Osteoblast (primary cell): ENCODE results near the gene TTPAL. TPM values are rescaled to one million over a fixed set of nuclear protein-coding genes. Genes with fewer than 3 reads are reported as not detected.

Experiments
- DNase-seq: peaks from one replicate; pipeline ENCODE4 v3.0.0; 2011; ENCODE audit warnings: low spot score, mixed read lengths; ENCODE audit not compliant: insufficient read length; ENCODE audit errors: missing footprints
- H2AFZ ChIP-seq: 2 replicates; pipeline ENCODE4 v1.6.0; 2011; ENCODE audit warnings: mild to moderate bottlenecking, low read length
- H3K27ac ChIP-seq: 2 replicates; pipeline ENCODE4 v1.5.1; 2011; ENCODE audit warnings: mild to moderate bottlenecking, low read depth, low read length, moderate library complexity
- H3K27me3 ChIP-seq: 2 replicates; pipeline ENCODE4 v1.6.0; 2012; ENCODE audit warnings: mild to moderate bottlenecking, control low read depth, inconsistent platforms, low read length, moderate library complexity; ENCODE audit not compliant: insufficient read depth
- H3K36me3 ChIP-seq: 2 replicates; pipeline ENCODE4 v1.5.1; 2011; ENCODE audit warnings: mild to moderate bottlenecking, low read length, control low read depth, moderate library complexity; ENCODE audit not compliant: insufficient read depth
- H3K4me1 ChIP-seq: 2 replicates; pipeline ENCODE4 v1.5.1; 2011; ENCODE audit warnings: mild to moderate bottlenecking, low read length, control low read depth, moderate library complexity; ENCODE audit not compliant: insufficient read depth
- H3K4me2 ChIP-seq: 2 replicates; pipeline ENCODE4 v1.6.0; 2011; ENCODE audit warnings: mild to moderate bottlenecking, low read length; ENCODE audit not compliant: insufficient read depth
- H3K4me3 ChIP-seq: fragments of 200-600 bp; sonication (generic); 3 replicates; pipeline ENCODE4 v1.5.1; 2012; ENCODE audit warnings: mild to moderate bottlenecking, low read length, inconsistent platforms; ENCODE audit not compliant: insufficient read depth
- H3K79me2 ChIP-seq: 2 replicates; pipeline ENCODE4 v1.6.0; 2012; ENCODE audit warnings: mild to moderate bottlenecking, low read length, control low read depth, inconsistent platforms; ENCODE audit not compliant: insufficient read depth
- H3K9me3 ChIP-seq: 2 replicates; pipeline ENCODE4 v1.5.1; 2011; ENCODE audit warnings: low read depth, low read length, control low read depth
- H4K20me1 ChIP-seq: 2 replicates; pipeline ENCODE4 v1.6.0; 2012; ENCODE audit warnings: mild to moderate bottlenecking, low read length, control low read depth; ENCODE audit not compliant: insufficient read depth
- total RNA-seq: library from RNA; depleted of rRNA; stranded (reverse); fragments of >200 nt; gene quantifications from 2 replicates; pipeline ENCODE4 v1.2.3, GENCODE V29; 2012
- TF ChIP-seq, protein P1 (sequence below): IDR thresholded peaks from 2 replicates; pipeline ENCODE4 v1.5.1; 2011; ENCODE audit warnings: mild to moderate bottlenecking, low read depth, low read length, moderate library complexity; ENCODE audit errors: extremely low read depth

TTPAL gene
- total RNA-seq, 1 donor, result 12.7 TPM

DNA sequence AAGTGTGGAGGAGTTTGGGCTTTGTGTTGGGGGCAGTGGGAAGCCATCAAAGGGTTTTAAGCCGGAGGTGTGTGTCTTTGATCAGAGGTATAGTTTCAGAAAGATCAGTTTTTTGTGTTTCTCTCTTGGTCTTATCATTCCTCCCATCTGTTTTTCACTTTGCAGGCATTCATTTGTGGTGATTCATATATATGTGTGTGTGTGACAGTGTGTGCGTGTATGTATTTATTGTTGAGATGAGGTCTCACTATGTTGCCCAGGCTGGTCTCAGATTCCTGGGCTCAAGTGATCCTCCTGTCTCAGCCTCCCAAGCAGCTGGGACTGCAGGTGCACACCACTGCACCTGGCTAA is 57.3 kb downstream of the TTPAL start:
- H3K79me2 ChIP-seq, result peaks cover 27% of the 10 kb centered on the region
- H2AFZ ChIP-seq, result peak overlapping the region; percentile 97
- no peaks in the 10 kb centered on the region for H3K9me3 ChIP-seq
- DNase-seq, result peak; percentile 58
- no peaks in the 10 kb centered on the region for H4K20me1 ChIP-seq
- peak overlapping the region; percentile 89 for H3K4me2 ChIP-seq
- H3K4me3 ChIP-seq, result peak overlapping the region; percentile 87
- peak overlapping the region; percentile 47 for H3K27ac ChIP-seq
- H3K4me1 ChIP-seq, result peaks cover 15% of the 10 kb centered on the region
- TF ChIP-seq, protein P1, sequence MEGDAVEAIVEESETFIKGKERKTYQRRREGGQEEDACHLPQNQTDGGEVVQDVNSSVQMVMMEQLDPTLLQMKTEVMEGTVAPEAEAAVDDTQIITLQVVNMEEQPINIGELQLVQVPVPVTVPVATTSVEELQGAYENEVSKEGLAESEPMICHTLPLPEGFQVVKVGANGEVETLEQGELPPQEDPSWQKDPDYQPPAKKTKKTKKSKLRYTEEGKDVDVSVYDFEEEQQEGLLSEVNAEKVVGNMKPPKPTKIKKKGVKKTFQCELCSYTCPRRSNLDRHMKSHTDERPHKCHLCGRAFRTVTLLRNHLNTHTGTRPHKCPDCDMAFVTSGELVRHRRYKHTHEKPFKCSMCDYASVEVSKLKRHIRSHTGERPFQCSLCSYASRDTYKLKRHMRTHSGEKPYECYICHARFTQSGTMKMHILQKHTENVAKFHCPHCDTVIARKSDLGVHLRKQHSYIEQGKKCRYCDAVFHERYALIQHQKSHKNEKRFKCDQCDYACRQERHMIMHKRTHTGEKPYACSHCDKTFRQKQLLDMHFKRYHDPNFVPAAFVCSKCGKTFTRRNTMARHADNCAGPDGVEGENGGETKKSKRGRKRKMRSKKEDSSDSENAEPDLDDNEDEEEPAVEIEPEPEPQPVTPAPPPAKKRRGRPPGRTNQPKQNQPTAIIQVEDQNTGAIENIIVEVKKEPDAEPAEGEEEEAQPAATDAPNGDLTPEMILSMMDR, result no peak
- no peaks in the 10 kb centered on the region for H3K27me3 ChIP-seq
- no peaks in the 10 kb centered on the region for H3K36me3 ChIP-seq

DNA sequence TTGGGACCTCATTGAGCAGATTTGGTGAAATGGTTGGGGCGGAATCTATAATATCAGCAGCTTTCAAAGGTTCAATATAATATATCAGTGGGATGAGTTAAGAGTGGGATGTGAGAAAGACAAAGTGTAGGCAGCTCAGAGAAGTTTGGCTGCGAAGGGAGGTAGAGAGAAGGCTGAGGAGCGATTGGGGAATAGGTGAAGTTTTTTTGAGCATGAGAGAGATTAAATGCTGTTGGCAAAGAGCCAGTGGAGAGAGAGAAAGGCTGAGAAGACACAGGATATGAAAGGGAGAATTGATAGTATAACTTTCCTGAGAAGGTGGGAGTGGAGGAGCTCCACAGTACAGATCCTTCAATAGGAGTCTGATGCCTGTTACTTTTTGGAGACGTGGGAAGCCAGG is 58.3 kb downstream of the TTPAL start:
- H3K27ac ChIP-seq, result no peak overlapping the region
- H3K79me2 ChIP-seq, result peaks cover 27% of the 10 kb centered on the region
- no peaks in the 10 kb centered on the region for H4K20me1 ChIP-seq
- no peaks in the 10 kb centered on the region for H3K36me3 ChIP-seq
- no peaks in the 10 kb centered on the region for H3K27me3 ChIP-seq
- TF ChIP-seq, protein P1, result no peak
- peaks cover 15% of the 10 kb centered on the region for H3K4me1 ChIP-seq
- no peak for DNase-seq
- H3K4me3 ChIP-seq, result no peak overlapping the region
- no peak overlapping the region for H3K4me2 ChIP-seq
- no peaks in the 10 kb centered on the region for H3K9me3 ChIP-seq
- no peak overlapping the region for H2AFZ ChIP-seq

DNA sequence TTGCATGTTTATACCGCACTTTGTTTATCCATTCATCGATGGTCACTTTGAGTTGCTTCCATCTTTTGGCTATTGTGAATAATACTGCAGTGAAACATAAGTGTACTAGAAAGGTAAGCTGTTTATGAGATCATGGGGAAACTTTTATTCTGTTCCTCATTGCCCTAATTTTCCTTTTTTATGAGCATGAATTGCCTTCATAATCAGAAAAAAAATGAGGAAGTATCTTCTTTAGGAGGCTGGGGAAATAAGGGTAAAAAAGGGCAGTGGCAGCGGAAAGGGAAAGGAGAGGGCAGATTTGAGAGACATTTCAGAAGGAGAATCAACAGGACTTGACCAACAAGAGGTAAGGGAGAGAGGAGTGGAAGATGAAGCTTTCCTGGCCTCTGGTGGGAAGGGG is 60.5 kb downstream of the TTPAL start:
- no peak for DNase-seq
- Histone ChIP-seq H3K4me1 (peaks cover 21% of the 10 kb centered on the region), H3K79me2 (peaks cover 31% of the 10 kb centered on the region), H3K4me3 (no peak overlapping the region), H3K36me3 (no peaks in the 10 kb centered on the region), H2AFZ (no peak overlapping the region), H4K20me1 (no peaks in the 10 kb centered on the region), H3K9me3 (no peaks in the 10 kb centered on the region), H3K27me3 (no peaks in the 10 kb centered on the region), H3K27ac (no peak overlapping the region), H3K4me2 (no peak overlapping the region)
- TF ChIP-seq, protein P1, result no peak

DNA sequence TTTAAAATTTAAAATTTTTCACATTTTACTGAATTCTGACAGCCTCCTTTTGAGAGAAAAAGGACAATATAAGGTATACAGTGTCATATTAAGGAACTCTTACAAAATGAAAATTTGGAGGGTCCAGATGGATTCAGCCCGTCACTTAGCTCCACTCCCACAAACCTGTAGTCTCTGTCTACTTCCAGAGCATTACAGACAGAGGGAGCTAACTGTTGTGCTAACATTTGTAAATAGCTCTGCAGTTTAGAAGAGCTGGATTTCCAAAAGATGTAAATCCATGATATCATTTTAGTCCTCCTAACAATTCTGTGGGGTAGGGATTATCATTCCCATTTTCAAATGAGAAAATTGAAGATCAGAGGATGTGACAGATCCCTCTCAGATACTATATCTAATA is 62.3 kb downstream of the TTPAL start:
- Histone ChIP-seq H3K27me3 (no peaks in the 10 kb centered on the region), H3K4me1 (peaks cover 17% of the 10 kb centered on the region), H2AFZ (no peak overlapping the region), H3K9me3 (no peaks in the 10 kb centered on the region), H3K36me3 (no peaks in the 10 kb centered on the region), H3K79me2 (peaks cover 26% of the 10 kb centered on the region), H4K20me1 (no peaks in the 10 kb centered on the region), H3K4me2 (no peak overlapping the region), H3K4me3 (no peak overlapping the region), H3K27ac (no peak overlapping the region)
- DNase-seq, result no peak
- TF ChIP-seq, protein P1, result peak; percentile 28
